Loucy (cell line): ENCODE results near the gene CBFB.

ENCODE experiments used
- EZH2phosphoT487 ChIP-seq: fragments of 200-600 bp; IDR thresholded peaks from 2 replicates; pipeline ENCODE4 v1.6.1; 2018; ENCODE audit warnings: antibody characterized with exemption, mild to moderate bottlenecking, moderate library complexity, borderline replicate concordance
- TF ChIP-seq, protein P1 (sequence below): fragments of 200-600 bp; sonication (generic); conservative IDR thresholded peaks from 2 replicates; pipeline ENCODE4 v1.5.1; 2014; ENCODE audit warnings: mild to moderate bottlenecking, antibody characterized with exemption, low read length

DNA sequence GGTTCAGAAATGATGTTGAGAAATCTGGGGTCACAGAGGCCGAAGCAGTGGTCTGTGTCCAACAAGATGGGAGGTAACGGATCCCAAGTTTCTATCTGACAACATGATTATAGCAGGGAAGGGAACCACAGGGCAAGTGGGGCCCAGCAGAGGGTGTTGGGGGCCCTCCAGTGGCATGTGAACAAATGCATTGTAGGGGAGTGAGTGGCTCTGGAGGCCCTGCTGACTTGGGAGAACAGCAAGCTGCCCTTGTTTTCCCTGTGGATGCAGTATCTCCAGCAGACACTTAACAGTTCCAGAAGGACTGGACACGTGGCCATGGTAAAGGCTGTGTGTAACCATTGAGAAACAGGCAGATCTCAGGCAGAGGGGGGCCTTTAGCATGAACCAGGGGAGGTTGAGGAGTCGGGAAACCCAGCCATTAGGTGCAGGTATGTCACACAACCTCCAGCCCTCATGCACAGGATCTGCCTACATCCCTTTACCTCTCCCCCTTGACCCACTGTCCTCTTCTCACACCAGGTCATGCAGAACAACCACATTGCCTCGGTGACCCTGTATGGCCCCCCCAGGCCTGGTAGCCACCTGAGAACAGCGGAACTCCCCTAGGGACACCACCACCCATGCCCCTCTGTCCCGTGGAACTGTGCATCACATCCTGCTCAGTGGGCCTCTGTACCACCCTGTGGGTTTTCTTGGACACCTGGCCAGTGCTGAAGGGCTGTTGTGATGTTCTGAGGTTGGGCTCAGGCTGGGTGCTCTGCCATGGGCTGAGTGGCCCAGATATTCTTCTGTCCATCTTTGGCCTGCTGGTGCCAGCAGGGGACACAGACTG, 117.8 kb downstream of the CBFB start:
- TF ChIP-seq, protein P1, sequence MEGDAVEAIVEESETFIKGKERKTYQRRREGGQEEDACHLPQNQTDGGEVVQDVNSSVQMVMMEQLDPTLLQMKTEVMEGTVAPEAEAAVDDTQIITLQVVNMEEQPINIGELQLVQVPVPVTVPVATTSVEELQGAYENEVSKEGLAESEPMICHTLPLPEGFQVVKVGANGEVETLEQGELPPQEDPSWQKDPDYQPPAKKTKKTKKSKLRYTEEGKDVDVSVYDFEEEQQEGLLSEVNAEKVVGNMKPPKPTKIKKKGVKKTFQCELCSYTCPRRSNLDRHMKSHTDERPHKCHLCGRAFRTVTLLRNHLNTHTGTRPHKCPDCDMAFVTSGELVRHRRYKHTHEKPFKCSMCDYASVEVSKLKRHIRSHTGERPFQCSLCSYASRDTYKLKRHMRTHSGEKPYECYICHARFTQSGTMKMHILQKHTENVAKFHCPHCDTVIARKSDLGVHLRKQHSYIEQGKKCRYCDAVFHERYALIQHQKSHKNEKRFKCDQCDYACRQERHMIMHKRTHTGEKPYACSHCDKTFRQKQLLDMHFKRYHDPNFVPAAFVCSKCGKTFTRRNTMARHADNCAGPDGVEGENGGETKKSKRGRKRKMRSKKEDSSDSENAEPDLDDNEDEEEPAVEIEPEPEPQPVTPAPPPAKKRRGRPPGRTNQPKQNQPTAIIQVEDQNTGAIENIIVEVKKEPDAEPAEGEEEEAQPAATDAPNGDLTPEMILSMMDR: no peak
- TF ChIP-seq EZH2phosphoT487: no peak
